Sigmoid colon (tissue), 4 donors: ENCODE measurements around the gene SULT1E1.

Source experiments
- CTCF ChIP-seq, 4 experiments: fragments of 450-650 bp in 3 of 4; fragments of 200-600 bp in 1 of 4; IDR thresholded peaks; one replicate each; pipeline ENCODE4 v1.5.1; 2016 to 2019; ENCODE audit warnings: antibody characterized with exemption in 4 of 4, mild to moderate bottlenecking in 3 of 4, moderate library complexity in 2 of 4
- EP300 ChIP-seq, 4 donors: sonication (generic); formaldehyde crosslinking; IDR thresholded peaks; one replicate each; pipeline ENCODE4 v1.6.1; 2017; ENCODE audit warnings: antibody characterized with exemption in 4 of 4
- POLR2A ChIP-seq, 2 donors: fragments of 450-650 bp; IDR thresholded peaks; one replicate each; pipeline ENCODE4 v1.6.1; 2016; ENCODE audit warnings: antibody characterized with exemption in 2 of 2, mild to moderate bottlenecking in 2 of 2, moderate library complexity in 2 of 2
- POLR2AphosphoS5 ChIP-seq, 4 donors: sonication (generic); formaldehyde crosslinking; IDR thresholded peaks; one replicate each; pipeline ENCODE4 v1.6.1; 2017; ENCODE audit warnings: antibody characterized with exemption in 4 of 4

- TF ChIP-seq CTCF (IDR thresholded peaks at IDR 0.05) (no peak), EP300 (IDR thresholded peaks at IDR 0.05) (no peak), POLR2AphosphoS5 (IDR thresholded peaks at IDR 0.05) (no peak), POLR2A (IDR thresholded peaks at IDR 0.05) (no peak)
Observed at GRCh38 chr4:69894186-69894585, 34.2 kb upstream of the SULT1E1 start.
